SK-N-SH (cell line): ENCODE measurements around the gene TNIP2.
A peak's percentile ranks its signal among the peaks of the same experiment; 100 is the strongest.

Experiments
- CTCF ChIP-seq: fragments of 200-600 bp; sonication (generic); IDR thresholded peaks from 2 replicates; pipeline ENCODE4 v1.6.1; 2017; ENCODE audit warnings: antibody characterized with exemption, mild to moderate bottlenecking, moderate library complexity
- ELF1 ChIP-seq: IDR thresholded peaks from 2 replicates; pipeline ENCODE4 v1.4.0; 2012
- EP300 ChIP-seq, 2 experiments: IDR thresholded peaks; 2 replicates each; pipeline versions ENCODE4 v1.4.0 to v1.6.1; 2012; ENCODE audit warnings: borderline replicate concordance in 1 of 2, low read depth in 1 of 2, low read length in 1 of 2
- EZH2phosphoT487 ChIP-seq: fragments of 200-600 bp; sonication (generic); IDR thresholded peaks from 2 replicates; pipeline ENCODE4 v1.6.1; 2017; ENCODE audit warnings: low read depth, mixed run types, mild to moderate bottlenecking, antibody characterized with exemption, moderate library complexity, borderline replicate concordance
- GABPA ChIP-seq: IDR thresholded peaks from 2 replicates; pipeline ENCODE4 v1.4.0; 2012; ENCODE audit warnings: low read depth, mild to moderate bottlenecking
- MAX ChIP-seq: IDR thresholded peaks from 2 replicates; pipeline ENCODE4 v1.4.0; 2012; ENCODE audit warnings: low read depth
- MXI1 ChIP-seq: IDR thresholded peaks from 2 replicates; pipeline ENCODE4 v1.6.1; 2012; ENCODE audit warnings: mild to moderate bottlenecking, low read depth, low read length, improper control_type of control experiment
- POLR2AphosphoS5 ChIP-seq: IDR thresholded peaks from 2 replicates; pipeline ENCODE4 v1.6.1; 2012; ENCODE audit warnings: low read depth, low read length
- RCOR1 ChIP-seq: fragments of 150-350 bp; IDR thresholded peaks from 2 replicates; pipeline ENCODE4 v1.6.1; 2017; ENCODE audit warnings: antibody characterized with exemption, low read length
- RFX5 ChIP-seq: IDR thresholded peaks from 2 replicates; pipeline ENCODE4 v1.6.1; 2012; ENCODE audit warnings: mild to moderate bottlenecking, improper control_type of control experiment, low read length
- SMC3 ChIP-seq: IDR thresholded peaks from 2 replicates; pipeline ENCODE4 v1.6.1; 2012; ENCODE audit warnings: low read depth, low read length, improper control_type of control experiment
- TCF12 ChIP-seq: IDR thresholded peaks from 2 replicates; pipeline ENCODE4 v1.4.0; 2012
- TF ChIP-seq, protein P1 (sequence below): IDR thresholded peaks from 2 replicates; pipeline ENCODE4 v1.4.0; 2012; ENCODE audit warnings: low read depth, borderline replicate concordance
- TF ChIP-seq, protein P2 (sequence below): fragments of 150-350 bp; IDR thresholded peaks from 2 replicates; pipeline ENCODE4 v1.6.1; 2016; ENCODE audit warnings: mild to moderate bottlenecking, low read depth, low read length

GRCh38 chr4:2714061-2714770, 41.9 kb downstream of the TNIP2 start:
- TF ChIP-seq CTCF, result no peak
- no peak for TF ChIP-seq POLR2AphosphoS5
- TF ChIP-seq RCOR1, result no peak
- TF ChIP-seq MAX, result no peak
- no peak for TF ChIP-seq EP300 (IDR thresholded peaks at IDR 0.05; ENCODE audit: borderline replicate concordance in 1 of 2, low read depth in 1 of 2, low read length in 1 of 2)
- TF ChIP-seq GABPA, result no peak
- TF ChIP-seq RFX5, result no peak
- TF ChIP-seq ELF1, result no peak
- TF ChIP-seq, protein P1, sequence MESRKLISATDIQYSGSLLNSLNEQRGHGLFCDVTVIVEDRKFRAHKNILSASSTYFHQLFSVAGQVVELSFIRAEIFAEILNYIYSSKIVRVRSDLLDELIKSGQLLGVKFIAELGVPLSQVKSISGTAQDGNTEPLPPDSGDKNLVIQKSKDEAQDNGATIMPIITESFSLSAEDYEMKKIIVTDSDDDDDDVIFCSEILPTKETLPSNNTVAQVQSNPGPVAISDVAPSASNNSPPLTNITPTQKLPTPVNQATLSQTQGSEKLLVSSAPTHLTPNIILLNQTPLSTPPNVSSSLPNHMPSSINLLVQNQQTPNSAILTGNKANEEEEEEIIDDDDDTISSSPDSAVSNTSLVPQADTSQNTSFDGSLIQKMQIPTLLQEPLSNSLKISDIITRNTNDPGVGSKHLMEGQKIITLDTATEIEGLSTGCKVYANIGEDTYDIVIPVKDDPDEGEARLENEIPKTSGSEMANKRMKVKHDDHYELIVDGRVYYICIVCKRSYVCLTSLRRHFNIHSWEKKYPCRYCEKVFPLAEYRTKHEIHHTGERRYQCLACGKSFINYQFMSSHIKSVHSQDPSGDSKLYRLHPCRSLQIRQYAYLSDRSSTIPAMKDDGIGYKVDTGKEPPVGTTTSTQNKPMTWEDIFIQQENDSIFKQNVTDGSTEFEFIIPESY, result no peak
- TF ChIP-seq SMC3, result no peak
- TF ChIP-seq TCF12, result no peak
- TF ChIP-seq, protein P2, sequence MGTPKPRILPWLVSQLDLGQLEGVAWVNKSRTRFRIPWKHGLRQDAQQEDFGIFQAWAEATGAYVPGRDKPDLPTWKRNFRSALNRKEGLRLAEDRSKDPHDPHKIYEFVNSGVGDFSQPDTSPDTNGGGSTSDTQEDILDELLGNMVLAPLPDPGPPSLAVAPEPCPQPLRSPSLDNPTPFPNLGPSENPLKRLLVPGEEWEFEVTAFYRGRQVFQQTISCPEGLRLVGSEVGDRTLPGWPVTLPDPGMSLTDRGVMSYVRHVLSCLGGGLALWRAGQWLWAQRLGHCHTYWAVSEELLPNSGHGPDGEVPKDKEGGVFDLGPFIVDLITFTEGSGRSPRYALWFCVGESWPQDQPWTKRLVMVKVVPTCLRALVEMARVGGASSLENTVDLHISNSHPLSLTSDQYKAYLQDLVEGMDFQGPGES, result no peak
- TF ChIP-seq EZH2phosphoT487, result no peak
- peak; percentile 56; the same call in 1 of the 2 replicates for TF ChIP-seq MXI1
